C4-2B (cell line): ENCODE results near the gene KLC1.

Experiments used
- CTCF ChIP-seq: fragments of 450-650 bp; conservative IDR thresholded peaks from 2 replicates; pipeline ENCODE4 v1.5.1; 2017; ENCODE audit warnings: mild to moderate bottlenecking
- ZFX ChIP-seq: fragments of 450-650 bp; IDR thresholded peaks from 2 replicates; pipeline ENCODE4 v1.6.1; 2017

GRCh38 chr14:103604620-103605019, 24.4 kb upstream of the KLC1 start:
- TF ChIP-seq CTCF (no peak), ZFX (no peak)
